SW 1271 (cell line): ENCODE data around the gene ATF6.
"Not testable (repeated sequence)": the region's sequence is repeated elsewhere in the genome, so short reads cannot be mapped to it uniquely, and the experiment has no call there.

Experiments
- DNase-seq, 2 experiments: peaks; one replicate each; lab custom pipeline; 2025; lab: John Stamatoyannopoulos, UW

The ATF6 gene

GRCh38 chr1:161779393-161779792 is 13.3 kb downstream of the ATF6 start:
- no peak for DNase-seq

GRCh38 chr1:161781995-161782394 is 15.9 kb downstream of the ATF6 start:
- DNase-seq, result no peak

GRCh38 chr1:161782886-161783285 is 16.8 kb downstream of the ATF6 start:
- DNase-seq, result no peak

- DNase-seq, result no peak
These were observed 18.8 kb downstream of the ATF6 start for GRCh38 chr1:161784968-161785367.

- no peak for DNase-seq
These were observed 21.2 kb downstream of the ATF6 start for GRCh38 chr1:161787355-161787754.

GRCh38 chr1:161790587-161791317 is 24.6 kb downstream of the ATF6 start:
- DNase-seq, result no peak

GRCh38 chr1:161791904-161792655 is 26.0 kb downstream of the ATF6 start:
- no peak for DNase-seq

GRCh38 chr1:161792740-161793139 is 26.6 kb downstream of the ATF6 start:
- DNase-seq, result peak; percentile 30 to 64

GRCh38 chr1:161799792-161800191 is 33.7 kb downstream of the ATF6 start:
- DNase-seq, result no peak

GRCh38 chr1:161801955-161802354 is 35.8 kb downstream of the ATF6 start:
- no peak for DNase-seq

GRCh38 chr1:161803181-161803580 is 37.1 kb downstream of the ATF6 start:
- no peak for DNase-seq

GRCh38 chr1:161805399-161806197 is 39.5 kb downstream of the ATF6 start:
- DNase-seq, result no peak

- DNase-seq, result not testable (repeated sequence)
These were observed 43.1 kb downstream of the ATF6 start for GRCh38 chr1:161809202-161809601.

GRCh38 chr1:161809656-161810055 is 43.5 kb downstream of the ATF6 start:
- not testable (repeated sequence) for DNase-seq

- no peak for DNase-seq
These were observed 44.7 kb downstream of the ATF6 start for GRCh38 chr1:161810780-161811179.

- DNase-seq, result no peak
These were observed 50.1 kb downstream of the ATF6 start for GRCh38 chr1:161816201-161816600.

- DNase-seq, result no peak
These were observed 51.1 kb downstream of the ATF6 start for GRCh38 chr1:161817176-161817730.

GRCh38 chr1:161820914-161821313 is 54.8 kb downstream of the ATF6 start:
- DNase-seq, result no peak

GRCh38 chr1:161824618-161825017 is 58.5 kb downstream of the ATF6 start:
- no peak for DNase-seq

- no peak for DNase-seq
These were observed 59.7 kb downstream of the ATF6 start for GRCh38 chr1:161825831-161826230.

- DNase-seq, result no peak
These were observed 60.4 kb downstream of the ATF6 start for GRCh38 chr1:161826478-161826877.

- no peak for DNase-seq
These were observed 61.7 kb downstream of the ATF6 start for GRCh38 chr1:161827786-161828185.
